Measurements from ENCODE around the gene PIEZO1. TPM values are rescaled to one million over a fixed set of nuclear protein-coding genes. Genes with fewer than 3 reads are reported as not detected.

PIEZO1 gene
- total RNA-seq, 1 donor from 2014 or later, result 196 TPM

GRCh38 chr16:88762941-88763340, 22.1 kb downstream of the PIEZO1 start:
- no peaks in the 10 kb centered on the region for H3K27me3 ChIP-seq
- DNase-seq (no peak), ATAC-seq (no peak)
- peaks cover 83% of the 10 kb centered on the region for H3K4me1 ChIP-seq
- peak overlapping the region; percentile 13 for H3K27ac ChIP-seq
- no peak for TF ChIP-seq CTCF (IDR thresholded peaks at IDR 0.05)
- no peak overlapping the region for H3K4me3 ChIP-seq
- intact Hi-C loops (cut with DNase I), result no loop called here
- no peaks in the 10 kb centered on the region for H3K9me3 ChIP-seq
- H3K36me3 ChIP-seq, result no peaks in the 10 kb centered on the region

GRCh38 chr16:88762258-88762870, 22.7 kb downstream of the PIEZO1 start:
- Histone ChIP-seq H3K9me3 (no peaks in the 10 kb centered on the region), H3K36me3 (no peaks in the 10 kb centered on the region), H3K4me1 (peaks cover 77% of the 10 kb centered on the region), H3K27me3 (no peaks in the 10 kb centered on the region), H3K4me3 (no peak overlapping the region), H3K27ac (peak overlapping the region; percentile 24)
- intact Hi-C loops (cut with DNase I), result no loop called here
- TF ChIP-seq CTCF (IDR thresholded peaks at IDR 0.05), result no peak
- DNase-seq (no peak), ATAC-seq (no peak)

DNA sequence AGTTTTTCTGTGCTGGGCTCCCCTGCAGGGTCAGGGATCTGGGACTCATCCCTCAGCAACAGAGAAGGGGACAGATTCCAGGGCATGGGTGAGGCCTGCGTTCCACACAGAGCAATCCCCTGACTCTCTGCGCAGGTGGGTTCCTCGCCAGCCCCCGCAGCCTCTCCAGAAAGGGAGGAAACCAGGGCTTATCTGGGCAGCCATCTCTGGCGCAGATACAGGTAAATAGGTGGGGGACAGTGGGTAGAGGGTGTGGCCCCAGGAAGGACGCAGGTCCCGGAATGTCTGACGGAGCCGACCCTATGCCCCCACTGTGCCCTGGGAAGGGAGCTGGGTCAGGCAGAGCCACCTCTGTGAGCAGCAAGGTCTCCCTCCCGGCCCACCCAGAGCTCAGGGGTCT, 23.2 kb downstream of the PIEZO1 start:
- DNase-seq (no peak), ATAC-seq (peak; percentile 1)
- Histone ChIP-seq H3K27ac (no peak overlapping the region), H3K27me3 (no peaks in the 10 kb centered on the region), H3K4me3 (no peak overlapping the region), H3K36me3 (no peaks in the 10 kb centered on the region), H3K4me1 (peaks cover 72% of the 10 kb centered on the region), H3K9me3 (no peaks in the 10 kb centered on the region)
- TF ChIP-seq CTCF (IDR thresholded peaks at IDR 0.05), result no peak
- intact Hi-C loops (cut with DNase I), result no loop called here

GRCh38 chr16:88761143-88761534, 23.9 kb downstream of the PIEZO1 start:
- intact Hi-C loops (cut with DNase I), result no loop called here
- ATAC-seq (no peak), DNase-seq (no peak)
- H3K4me3 ChIP-seq, result no peak overlapping the region
- H3K9me3 ChIP-seq, result no peaks in the 10 kb centered on the region
- peaks cover 65% of the 10 kb centered on the region for H3K4me1 ChIP-seq
- no peaks in the 10 kb centered on the region for H3K36me3 ChIP-seq
- no peak overlapping the region for H3K27ac ChIP-seq
- TF ChIP-seq CTCF (IDR thresholded peaks at IDR 0.05), result no peak
- H3K27me3 ChIP-seq, result no peaks in the 10 kb centered on the region

- H3K4me1 ChIP-seq, result peaks cover 61% of the 10 kb centered on the region
- TF ChIP-seq CTCF (IDR thresholded peaks at IDR 0.05), result no peak
- DNase-seq, result no peak
Observed at GRCh38 chr16:88760424-88761142, 24.4 kb downstream of the PIEZO1 start.

More at GRCh38 chr16:88760424-88761142, 24.4 kb downstream of the PIEZO1 start:
- Histone ChIP-seq H3K4me3 (no peak overlapping the region), H3K27ac (no peak overlapping the region), H3K9me3 (no peaks in the 10 kb centered on the region), H3K36me3 (no peaks in the 10 kb centered on the region), H3K27me3 (no peaks in the 10 kb centered on the region)
- ATAC-seq, result no peak
- intact Hi-C loops (cut with DNase I), result no loop called here
